ENCODE results near the gene ACTL8. TPM values are rescaled to one million over a fixed set of nuclear protein-coding genes. Genes with fewer than 3 reads are reported as not detected.

Gene ACTL8
- total RNA-seq, 1 experiment from 2014 or later = 0.20 TPM

- H3K36me3 ChIP-seq = no peaks in the 10 kb centered on the region
- no peak overlapping the region for H3K4me3 ChIP-seq
- H3K9me3 ChIP-seq = peaks cover 8% of the 10 kb centered on the region
- DNase-seq = no peak
- H3K27me3 ChIP-seq = no peaks in the 10 kb centered on the region
Measured at GRCh38 chr1:17869815-17870214, 114.7 kb downstream of the ACTL8 start.

- no peak for DNase-seq
- Histone ChIP-seq H3K36me3 (no peaks in the 10 kb centered on the region), H3K9me3 (peaks cover 8% of the 10 kb centered on the region), H3K27me3 (no peaks in the 10 kb centered on the region), H3K4me3 (no peak overlapping the region)
Measured at GRCh38 chr1:17870679-17871078, 115.5 kb downstream of the ACTL8 start.

GRCh38 chr1:17873007-17873675 lies 118.0 kb downstream of the ACTL8 start:
- Histone ChIP-seq H3K27me3 (no peaks in the 10 kb centered on the region), H3K4me3 (no peak overlapping the region), H3K36me3 (no peaks in the 10 kb centered on the region), H3K9me3 (peaks cover 5% of the 10 kb centered on the region; the same call in 1 of the 2 replicates)
- no peak for DNase-seq

- Histone ChIP-seq H3K27me3 (no peaks in the 10 kb centered on the region), H3K4me3 (no peak overlapping the region)
Measured at GRCh38 chr1:17874231-17874630, 119.1 kb downstream of the ACTL8 start.

GRCh38 chr1:17874710-17875109 lies 119.6 kb downstream of the ACTL8 start:
- no peak overlapping the region for H3K4me3 ChIP-seq
- H3K36me3 ChIP-seq = no peaks in the 10 kb centered on the region

More at GRCh38 chr1:17874231-17874630, 119.1 kb downstream of the ACTL8 start:
- Histone ChIP-seq H3K9me3 (peaks cover 5% of the 10 kb centered on the region; the same call in 1 of the 2 replicates), H3K36me3 (no peaks in the 10 kb centered on the region)
- peak; percentile 72 for DNase-seq

GRCh38 chr1:17875171-17875881 lies 120.2 kb downstream of the ACTL8 start:
- peak; percentile 73 for DNase-seq
- no peak overlapping the region for H3K4me3 ChIP-seq

More at GRCh38 chr1:17874710-17875109, 119.6 kb downstream of the ACTL8 start:
- Histone ChIP-seq H3K9me3 (peaks cover 5% of the 10 kb centered on the region; the same call in 1 of the 2 replicates), H3K27me3 (no peaks in the 10 kb centered on the region)
- no peak for DNase-seq

GRCh38 chr1:17875882-17876280 lies 120.7 kb downstream of the ACTL8 start:
- peaks cover 5% of the 10 kb centered on the region; the same call in 1 of the 2 replicates for H3K9me3 ChIP-seq
- H3K27me3 ChIP-seq = no peaks in the 10 kb centered on the region
- no peak overlapping the region for H3K4me3 ChIP-seq
- no peaks in the 10 kb centered on the region for H3K36me3 ChIP-seq
- DNase-seq = peak; percentile 35

More at GRCh38 chr1:17875171-17875881, 120.2 kb downstream of the ACTL8 start:
- Histone ChIP-seq H3K36me3 (no peaks in the 10 kb centered on the region), H3K27me3 (no peaks in the 10 kb centered on the region), H3K9me3 (peaks cover 5% of the 10 kb centered on the region; the same call in 1 of the 2 replicates)

Other genes starting within 250 kb of the ACTL8 start
- 7.6 and 15.9 TPM in 2 replicates for gene ARHGEF10L, start 215.6 kb upstream of the ACTL8 start, total RNA-seq (2014; rRNA removed; shearing (Covaris generic); ENCODE audit: low replicate concordance)